HCT116 (cell line): ENCODE results near the gene SLC10A7. TPM values are rescaled to one million over a fixed set of nuclear protein-coding genes. Genes with fewer than 3 reads are reported as not detected.

ENCODE experiments used
- ATAC-seq: fragments of 200-7000 bp; cut with Tn5 transposase; 2 replicates; pipeline ENCODE4 v1.9.1; 2020; ENCODE audit warnings: mild to moderate bottlenecking, moderate library complexity
- Bru-seq: library from RNA; stranded (reverse); fragments of 400-500 nt; gene quantifications from one replicate; lab custom pipeline; 2021; lab: Mats Ljungman, UMichigan
- BruChase-seq, 2 experiments: library from RNA; stranded (reverse); fragments of 400-500 nt; gene quantifications; one replicate each; lab custom pipeline; 2021; lab: Mats Ljungman, UMichigan
- BruUV-seq: library from RNA; stranded (reverse); fragments of 400-500 nt; replicated peaks from 2 replicates; lab custom pipeline; 2021; lab: Mats Ljungman, UMichigan
- CTCF ChIA-PET: fragments of 300-600 bp; sonication (Branson Sonifier 250); formaldehyde crosslinking; loops from one replicate; lab custom pipeline; 2021; ENCODE audit warnings: antibody characterized with exemption; lab: Charles Lee
- POLR2A ChIA-PET: fragments of 300-600, 350-600 bp; sonication (Branson Sonifier 250); formaldehyde crosslinking; loops from one replicate; lab custom pipeline; 2021; ENCODE audit warnings: antibody characterized with exemption; lab: Charles Lee
- RAD21 ChIA-PET, 2 experiments: fragments of 300-600 bp; sonication (Branson Sonifier 250); formaldehyde crosslinking; loops; one replicate each; lab custom pipeline; 2023; ENCODE audit warnings: low total read pairs in 2 of 2; ENCODE audit not compliant: uncharacterized antibody in 2 of 2, unreplicated experiment in 2 of 2, low non-redundant PET in 1 of 2; lab: Charles Lee
- DNase-seq: peaks from one replicate; pipeline ENCODE4 v3.0.0-alpha.2; 2010; ENCODE audit warnings: low read depth, low spot score
- H2AFZ ChIP-seq: fragments of 200-600 bp; shearing (Covaris generic), sonication (generic); 2 replicates; pipeline ENCODE4 v1.6.1; 2017; ENCODE audit warnings: low read depth, mixed run types, mixed read lengths, antibody characterized with exemption, low read length; ENCODE audit not compliant: poor library complexity, severe bottlenecking
- H3K27ac ChIP-seq: 2 replicates; pipeline ENCODE4 v1.5.1; 2012; ENCODE audit warnings: low read depth, low read length
- H3K27me3 ChIP-seq: fragments of 200-600 bp; sonication (generic); 2 replicates; pipeline ENCODE4 v1.6.1; 2016; ENCODE audit warnings: mixed run types, low read length, mixed read lengths; ENCODE audit not compliant: insufficient read depth
- H3K36me3 ChIP-seq, 2 experiments: fragments of 200-500 bp in 1 of 2; fragments of 200-600 bp in 1 of 2; sonication (Bioruptor generic) in 1 of 2; sonication (generic) in 1 of 2; 2 replicates each; pipeline versions ENCODE4 v1.5.1 to v1.6.1; 2014 to 2016; ENCODE audit warnings: low read length in 2 of 2, inconsistent platforms in 1 of 2, mixed read lengths in 1 of 2, mixed run types in 1 of 2; ENCODE audit not compliant: insufficient read depth in 2 of 2, control insufficient read depth in 1 of 2
- H3K4me1 ChIP-seq, 2 experiments: fragments of 200-600 bp in 1 of 2; sonication (generic) in 1 of 2; 2 replicates each; pipeline versions ENCODE4 v1.5.1 to v1.6.1; 2012 to 2017; ENCODE audit warnings: low read length in 2 of 2, inconsistent platforms in 1 of 2, mild to moderate bottlenecking in 1 of 2, mixed read lengths in 1 of 2, mixed run types in 1 of 2, moderate library complexity in 1 of 2; ENCODE audit not compliant: insufficient read depth in 2 of 2, control insufficient read depth in 1 of 2
- H3K4me2 ChIP-seq: fragments of 200-600 bp; sonication (generic); 2 replicates; pipeline ENCODE4 v1.6.1; 2017; ENCODE audit warnings: mixed run types, low read length, mixed read lengths
- H3K4me3 ChIP-seq, 2 experiments: fragments of 200-600 bp in 1 of 2; sonication (generic) in 1 of 2; replicated peaks in 1 of 2; 2 replicates each; pipeline ENCODE4 v1.5.1; 2011 to 2016; ENCODE audit warnings: low read length in 2 of 2, control low read depth in 1 of 2, low read depth in 1 of 2, mild to moderate bottlenecking in 1 of 2, mixed read lengths in 1 of 2, mixed run types in 1 of 2
- H3K79me2 ChIP-seq: fragments of 200-600 bp; sonication (generic); 2 replicates; pipeline ENCODE4 v1.6.1; 2017; ENCODE audit warnings: mild to moderate bottlenecking, mixed run types, low read length, moderate library complexity, mixed read lengths; ENCODE audit not compliant: insufficient read depth
- H3K9ac ChIP-seq: fragments of 200-600 bp; sonication (generic); 2 replicates; pipeline ENCODE4 v1.6.1; 2016; ENCODE audit warnings: low read length, mixed read lengths
- H3K9me2 ChIP-seq: fragments of 200-600 bp; sonication (generic), shearing (Covaris generic); 2 replicates; pipeline ENCODE4 v1.6.1; 2017; ENCODE audit warnings: mixed run types, mild to moderate bottlenecking, moderate library complexity; ENCODE audit not compliant: insufficient read depth
- H3K9me3 ChIP-seq, 2 experiments: fragments of 200-500 bp in 1 of 2; fragments of 200-600 bp in 1 of 2; sonication (Bioruptor generic) in 1 of 2; sonication (generic) in 1 of 2; 2 replicates each; pipeline ENCODE4 v1.6.1; 2014 to 2017; ENCODE audit warnings: low read length in 2 of 2, mixed read lengths in 2 of 2, inconsistent platforms in 1 of 2, low read depth in 1 of 2, mild to moderate bottlenecking in 1 of 2, mixed run types in 1 of 2, moderate library complexity in 1 of 2; ENCODE audit not compliant: control insufficient read depth in 1 of 2, insufficient read depth in 1 of 2
- H4K20me1 ChIP-seq: fragments of 200-600 bp; sonication (generic), shearing (Covaris generic); 2 replicates; pipeline ENCODE4 v1.6.1; 2017; ENCODE audit warnings: mixed run types, mild to moderate bottlenecking, moderate library complexity; ENCODE audit not compliant: insufficient read depth
- CEBPB ChIP-seq: IDR thresholded peaks from 2 replicates; pipeline ENCODE4 v1.6.1; 2012; ENCODE audit warnings: low read depth
- EGR1 ChIP-seq: IDR thresholded peaks from 2 replicates; pipeline ENCODE4 v1.6.1; 2012; ENCODE audit warnings: low read depth
- EZH2phosphoT487 ChIP-seq: fragments of 200-600 bp; IDR thresholded peaks from 2 replicates; pipeline ENCODE4 v1.6.1; 2018; ENCODE audit warnings: antibody characterized with exemption, borderline replicate concordance
- FOSL1 ChIP-seq: IDR thresholded peaks from 2 replicates; pipeline ENCODE4 v1.6.1; 2012; ENCODE audit warnings: low read depth
- JUND ChIP-seq: IDR thresholded peaks from 2 replicates; pipeline ENCODE4 v1.6.1; 2012
- MAX ChIP-seq: IDR thresholded peaks from 2 replicates; pipeline ENCODE4 v1.6.1; 2012
- POLR2A ChIP-seq: IDR thresholded peaks from 2 replicates; pipeline ENCODE4 v1.7.0; 2011; ENCODE audit warnings: borderline replicate concordance; ENCODE audit not compliant: insufficient read depth, insufficient read length; ENCODE audit errors: extremely low read depth
- POLR2AphosphoS5 ChIP-seq: IDR thresholded peaks from 2 replicates; pipeline ENCODE4 v1.6.1; 2011; ENCODE audit warnings: mild to moderate bottlenecking, low read depth, low read length, moderate library complexity
- RAD21 ChIP-seq: IDR thresholded peaks from 2 replicates; pipeline ENCODE4 v1.6.1; 2012; ENCODE audit warnings: low read depth, mild to moderate bottlenecking
- SIN3A ChIP-seq: IDR thresholded peaks from 2 replicates; pipeline ENCODE4 v1.6.1; 2012; ENCODE audit warnings: low read depth
- SP1 ChIP-seq: IDR thresholded peaks from 2 replicates; pipeline ENCODE4 v1.6.1; 2012; ENCODE audit warnings: low read depth
- TCF7L2 ChIP-seq: IDR thresholded peaks from 2 replicates; pipeline ENCODE4 v1.7.0; 2011; ENCODE audit warnings: borderline replicate concordance, inconsistent platforms; ENCODE audit not compliant: insufficient read depth, insufficient read length; ENCODE audit errors: extremely low read depth
- YY1 ChIP-seq: IDR thresholded peaks from 2 replicates; pipeline ENCODE4 v1.6.1; 2011; ENCODE audit warnings: low read length, low read depth, moderate library complexity, mild to moderate bottlenecking; ENCODE audit not compliant: insufficient replicate concordance; ENCODE audit errors: extremely low read depth
- intact Hi-C: fragments of 100-400 bp; cut with micrococcal nuclease; formaldehyde crosslinking; loops from 2 replicates; pipeline ENCODE4 v1.10.0; 2022
- long read RNA-seq: library from polyadenylated mRNA; unstranded; transcript quantifications from one replicate; pipeline ENCODE4 v2.0.0, GENCODE V29; 2021; ENCODE audit not compliant: unreplicated experiment
- polyA plus RNA-seq: library from polyadenylated mRNA; unstranded; fragments of >200 nt; gene quantifications from 2 replicates; pipeline ENCODE4 v1.2.1, GENCODE V29; 2012; ENCODE audit warnings: missing spikeins
- total RNA-seq: library from RNA; stranded (reverse); gene quantifications from one replicate; pipeline ENCODE4 v1.2.1, GENCODE V29; 2021; ENCODE audit not compliant: unreplicated experiment
- TF ChIP-seq, protein P1 (sequence below): IDR thresholded peaks from 2 replicates; pipeline ENCODE4 v1.6.1; 2012; ENCODE audit warnings: low read depth
- TF ChIP-seq, protein P2 (sequence below), 3 experiments: fragments of 200-600 bp in 1 of 3; sonication (generic) in 1 of 3; IDR thresholded peaks in 2 of 3; conservative IDR thresholded peaks in 1 of 3; 2 replicates each; pipeline ENCODE4 v1.5.1; 2012 to 2017; ENCODE audit warnings: low read depth in 2 of 3, low read length in 2 of 3, antibody characterized with exemption in 1 of 3, borderline replicate concordance in 1 of 3, control low read depth in 1 of 3, mild to moderate bottlenecking in 1 of 3, mixed read lengths in 1 of 3, mixed run types in 1 of 3, moderate library complexity in 1 of 3; ENCODE audit not compliant: insufficient read depth in 1 of 3
- TF ChIP-seq, protein P3 (sequence below): IDR thresholded peaks from 2 replicates; pipeline ENCODE4 v1.6.1; 2012
- TF ChIP-seq, protein P4 (sequence below): IDR thresholded peaks from 2 replicates; pipeline ENCODE4 v1.6.1; 2011; ENCODE audit warnings: mild to moderate bottlenecking, low read length, moderate library complexity; ENCODE audit not compliant: insufficient replicate concordance; ENCODE audit errors: extremely low read depth

Gene SLC10A7
- 5.5 TPM for total RNA-seq
- polyA plus RNA-seq = 2.2 TPM in 2 replicates
- Bru-seq, nascent RNA = percentile 61 among the genes with signal in this experiment
- percentile 44 among the genes with signal in this experiment for BruChase-seq, experiment 1, labeled RNA remaining after a 6-hour chase
- percentile 51 among the genes with signal in this experiment for BruChase-seq, experiment 2, labeled RNA remaining after a 2-hour chase
- long read RNA-seq, partial matches to known transcripts = 0 of 4 reads
- long read RNA-seq, other reads (novel, unspliced or antisense) = 2 of 4 reads

DNA sequence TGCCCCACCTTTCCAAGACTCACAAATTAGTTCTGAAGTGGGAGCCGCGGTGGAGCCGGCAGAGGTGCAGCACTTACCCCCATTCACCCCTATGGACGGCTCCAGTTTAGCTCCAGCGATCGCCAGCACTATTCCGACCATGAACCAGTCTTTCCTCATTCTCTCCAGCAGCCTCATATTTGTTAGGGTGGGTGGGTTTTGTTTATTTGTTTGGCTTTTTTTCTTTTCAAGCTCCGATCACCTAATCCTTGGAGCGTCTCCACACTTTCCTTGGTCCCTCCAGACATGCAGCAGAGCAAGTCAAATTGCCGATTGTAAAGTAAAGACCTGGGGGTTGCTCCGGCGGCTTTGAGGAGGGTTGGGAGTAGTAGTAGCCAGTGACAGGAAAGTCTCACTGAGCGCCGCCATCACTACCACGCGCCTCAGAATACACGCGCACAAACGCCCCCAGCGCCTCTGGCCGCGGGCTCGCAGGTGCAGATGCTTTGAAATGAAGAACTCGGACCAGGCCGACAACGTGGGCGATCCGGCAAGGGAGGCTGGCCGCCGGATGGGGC, at the start of gene SLC10A7:
Gene SLC10A7, minus strand, starts transcription at position 400 of the 557 bp plus-strand sequence. Its CDS starts 223 bp downstream, at position 177.
- Histone ChIP-seq H3K79me2 (no peaks in the 10 kb centered on the region), H3K9me2 (no peaks in the 10 kb centered on the region), H3K4me2 (peak within 1 kb of the TSS; percentile 99), H3K27ac (peak within 1 kb of the TSS; percentile 71), H3K36me3 (no peaks in the 10 kb centered on the region), H3K4me1 (peaks cover 0 to 7% of the 10 kb centered on the region in 2 experiments; a peak in 2 of 4 replicates), H3K9me3 (no peaks in the 10 kb centered on the region), H3K9ac (peak within 1 kb of the TSS; percentile 75), H3K4me3 (peak within 1 kb of the TSS; percentile 83 to 85), H3K27me3 (no peaks in the 10 kb centered on the region), H2AFZ (peak within 1 kb of the TSS; percentile 99), H4K20me1 (no peaks in the 10 kb centered on the region)
- RAD21 ChIA-PET = no interaction called here
- POLR2A ChIA-PET = no interaction called here
- CTCF ChIA-PET = no interaction called here
- BruUV-seq = no TSS peak
- intact Hi-C loops = loop anchor here (5.0 kb wide), 1 partner anchor 179 kb away; no protein-coding TSS in a partner anchor
- DNase-seq (peak; percentile 46), ATAC-seq (peak; percentile 87)
- TF ChIP-seq, protein P1, sequence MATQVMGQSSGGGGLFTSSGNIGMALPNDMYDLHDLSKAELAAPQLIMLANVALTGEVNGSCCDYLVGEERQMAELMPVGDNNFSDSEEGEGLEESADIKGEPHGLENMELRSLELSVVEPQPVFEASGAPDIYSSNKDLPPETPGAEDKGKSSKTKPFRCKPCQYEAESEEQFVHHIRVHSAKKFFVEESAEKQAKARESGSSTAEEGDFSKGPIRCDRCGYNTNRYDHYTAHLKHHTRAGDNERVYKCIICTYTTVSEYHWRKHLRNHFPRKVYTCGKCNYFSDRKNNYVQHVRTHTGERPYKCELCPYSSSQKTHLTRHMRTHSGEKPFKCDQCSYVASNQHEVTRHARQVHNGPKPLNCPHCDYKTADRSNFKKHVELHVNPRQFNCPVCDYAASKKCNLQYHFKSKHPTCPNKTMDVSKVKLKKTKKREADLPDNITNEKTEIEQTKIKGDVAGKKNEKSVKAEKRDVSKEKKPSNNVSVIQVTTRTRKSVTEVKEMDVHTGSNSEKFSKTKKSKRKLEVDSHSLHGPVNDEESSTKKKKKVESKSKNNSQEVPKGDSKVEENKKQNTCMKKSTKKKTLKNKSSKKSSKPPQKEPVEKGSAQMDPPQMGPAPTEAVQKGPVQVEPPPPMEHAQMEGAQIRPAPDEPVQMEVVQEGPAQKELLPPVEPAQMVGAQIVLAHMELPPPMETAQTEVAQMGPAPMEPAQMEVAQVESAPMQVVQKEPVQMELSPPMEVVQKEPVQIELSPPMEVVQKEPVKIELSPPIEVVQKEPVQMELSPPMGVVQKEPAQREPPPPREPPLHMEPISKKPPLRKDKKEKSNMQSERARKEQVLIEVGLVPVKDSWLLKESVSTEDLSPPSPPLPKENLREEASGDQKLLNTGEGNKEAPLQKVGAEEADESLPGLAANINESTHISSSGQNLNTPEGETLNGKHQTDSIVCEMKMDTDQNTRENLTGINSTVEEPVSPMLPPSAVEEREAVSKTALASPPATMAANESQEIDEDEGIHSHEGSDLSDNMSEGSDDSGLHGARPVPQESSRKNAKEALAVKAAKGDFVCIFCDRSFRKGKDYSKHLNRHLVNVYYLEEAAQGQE = no peak
- TF ChIP-seq SIN3A (no peak; the same call in 1 of the 2 replicates), RAD21 (0 out of 2 replicates have a peak, but pooled peaks have one; percentile 5), SP1 (no peak), YY1 (peak; percentile 96), POLR2A (peak; percentile 38), EZH2phosphoT487 (no peak), POLR2AphosphoS5 (peak; percentile 71), TCF7L2 (peak; percentile 27), CEBPB (no peak), EGR1 (peak; percentile 55), JUND (0 out of 2 replicates have a peak, but pooled peaks have one; percentile 21), MAX (no peak), FOSL1 (no peak)
- TF ChIP-seq, protein P2, sequence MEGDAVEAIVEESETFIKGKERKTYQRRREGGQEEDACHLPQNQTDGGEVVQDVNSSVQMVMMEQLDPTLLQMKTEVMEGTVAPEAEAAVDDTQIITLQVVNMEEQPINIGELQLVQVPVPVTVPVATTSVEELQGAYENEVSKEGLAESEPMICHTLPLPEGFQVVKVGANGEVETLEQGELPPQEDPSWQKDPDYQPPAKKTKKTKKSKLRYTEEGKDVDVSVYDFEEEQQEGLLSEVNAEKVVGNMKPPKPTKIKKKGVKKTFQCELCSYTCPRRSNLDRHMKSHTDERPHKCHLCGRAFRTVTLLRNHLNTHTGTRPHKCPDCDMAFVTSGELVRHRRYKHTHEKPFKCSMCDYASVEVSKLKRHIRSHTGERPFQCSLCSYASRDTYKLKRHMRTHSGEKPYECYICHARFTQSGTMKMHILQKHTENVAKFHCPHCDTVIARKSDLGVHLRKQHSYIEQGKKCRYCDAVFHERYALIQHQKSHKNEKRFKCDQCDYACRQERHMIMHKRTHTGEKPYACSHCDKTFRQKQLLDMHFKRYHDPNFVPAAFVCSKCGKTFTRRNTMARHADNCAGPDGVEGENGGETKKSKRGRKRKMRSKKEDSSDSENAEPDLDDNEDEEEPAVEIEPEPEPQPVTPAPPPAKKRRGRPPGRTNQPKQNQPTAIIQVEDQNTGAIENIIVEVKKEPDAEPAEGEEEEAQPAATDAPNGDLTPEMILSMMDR (IDR thresholded peaks at IDR 0.05 in 2 of 3, conservative IDR thresholded peaks at IDR 0.05 in 1 of 3; ENCODE audit: borderline replicate concordance in 1 of 3, insufficient read depth in 1 of 3, low read depth in 2 of 3, low read length in 2 of 3) = no peak
- TF ChIP-seq, protein P3, sequence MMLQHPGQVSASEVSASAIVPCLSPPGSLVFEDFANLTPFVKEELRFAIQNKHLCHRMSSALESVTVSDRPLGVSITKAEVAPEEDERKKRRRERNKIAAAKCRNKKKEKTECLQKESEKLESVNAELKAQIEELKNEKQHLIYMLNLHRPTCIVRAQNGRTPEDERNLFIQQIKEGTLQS = no peak
- TF ChIP-seq, protein P4, sequence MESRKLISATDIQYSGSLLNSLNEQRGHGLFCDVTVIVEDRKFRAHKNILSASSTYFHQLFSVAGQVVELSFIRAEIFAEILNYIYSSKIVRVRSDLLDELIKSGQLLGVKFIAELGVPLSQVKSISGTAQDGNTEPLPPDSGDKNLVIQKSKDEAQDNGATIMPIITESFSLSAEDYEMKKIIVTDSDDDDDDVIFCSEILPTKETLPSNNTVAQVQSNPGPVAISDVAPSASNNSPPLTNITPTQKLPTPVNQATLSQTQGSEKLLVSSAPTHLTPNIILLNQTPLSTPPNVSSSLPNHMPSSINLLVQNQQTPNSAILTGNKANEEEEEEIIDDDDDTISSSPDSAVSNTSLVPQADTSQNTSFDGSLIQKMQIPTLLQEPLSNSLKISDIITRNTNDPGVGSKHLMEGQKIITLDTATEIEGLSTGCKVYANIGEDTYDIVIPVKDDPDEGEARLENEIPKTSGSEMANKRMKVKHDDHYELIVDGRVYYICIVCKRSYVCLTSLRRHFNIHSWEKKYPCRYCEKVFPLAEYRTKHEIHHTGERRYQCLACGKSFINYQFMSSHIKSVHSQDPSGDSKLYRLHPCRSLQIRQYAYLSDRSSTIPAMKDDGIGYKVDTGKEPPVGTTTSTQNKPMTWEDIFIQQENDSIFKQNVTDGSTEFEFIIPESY = no peak
